Activated CD8-positive, alpha-beta memory T cell treated with anti-CD3 and anti-CD28 coated beads for 48 hours (primary cell): ENCODE data around the gene GSTA5.
"Not testable (repeated sequence)": the region's sequence is repeated elsewhere in the genome, so short reads cannot be mapped to it uniquely, and the experiment has no call there.

Source experiments
- DNase-seq, 3 experiments: peaks; one replicate each; pipeline ENCODE4 v3.0.0-alpha.2; 2020; ENCODE audit warnings: low read depth in 2 of 3, low spot score in 2 of 3

GSTA5 gene

GRCh38 chr6:52794366-52794765 is 46.2 kb downstream of the GSTA5 start:
- not testable (repeated sequence) for DNase-seq

GRCh38 chr6:52790861-52791260 is 49.8 kb downstream of the GSTA5 start:
- no peak for DNase-seq

- not testable (repeated sequence) for DNase-seq
Observed at GRCh38 chr6:52789658-52790057, 51.0 kb downstream of the GSTA5 start.

- DNase-seq: no peak
Observed at GRCh38 chr6:52788478-52788877, 52.1 kb downstream of the GSTA5 start.

GRCh38 chr6:52787917-52788316 is 52.7 kb downstream of the GSTA5 start:
- no peak for DNase-seq

- no peak for DNase-seq
Observed at GRCh38 chr6:52786249-52786956, 54.2 kb downstream of the GSTA5 start.

GRCh38 chr6:52782696-52783274 is 57.8 kb downstream of the GSTA5 start:
- not testable (repeated sequence) for DNase-seq

- DNase-seq: not testable (repeated sequence)
Observed at GRCh38 chr6:52782209-52782608, 58.4 kb downstream of the GSTA5 start.
